A549 treated with DMSO at 1 μM for 4 hours (cell line): ENCODE results near the gene BBS4. TPM values are rescaled to one million over a fixed set of nuclear protein-coding genes. Genes with fewer than 3 reads are reported as not detected.

ENCODE experiments used
- total RNA-seq: library from RNA; stranded (reverse); fragments of 200-300 nt; extraction: Qiagen RNA extraction; gene quantifications from 5 replicates; pipeline ENCODE4 v1.2.3, GENCODE V29; 2022; ENCODE audit warnings: low read depth

BBS4 gene
- 16.5 to 23.4 TPM (median 20.5 TPM) in 5 replicates for total RNA-seq

GRCh38 chr15:72685925-72686794 lies at the start of gene BBS4, which contains the start of gene HIGD2B:
TSS of gene BBS4 (plus strand) at chr15:72686207. CDS start at chr15:72686228, 21 bp downstream.
TSS of gene HIGD2B (minus strand) at chr15:72686182. CDS start at chr15:72676374, 9,808 bp downstream.

GRCh38 chr15:72654397-72654796 lies 31.6 kb upstream of the BBS4 start, which contains the start of gene GOLGA6B:
TSS of gene GOLGA6B (plus strand) at chr15:72654697. CDS start at chr15:72654738, 41 bp downstream.

GRCh38 chr15:72783640-72784455 lies 97.8 kb downstream of the BBS4 start, which contains the start of gene ADPGK:
TSS of gene ADPGK (minus strand) at chr15:72783758. CDS start at chr15:72783691, 67 bp downstream.

Other genes with a start within 250 kb of the BBS4 start
- 50.3 to 92.1 TPM (median 80.4 TPM) in 5 replicates for gene ARIH1, start 211.9 kb upstream of the BBS4 start, total RNA-seq
- 0.06 to 0.09 TPM in 2 of 5 replicates, not detected in the others for gene GOLGA6B, start 31.5 kb upstream of the BBS4 start, total RNA-seq
- 0.09 TPM in 1 of 5 replicates, not detected in the others for gene HIGD2B, start within 50 bp of the BBS4 start, total RNA-seq
- gene ADPGK, start 97.6 kb downstream of the BBS4 start, total RNA-seq, result 68.9 to 84.4 TPM (median 83.2 TPM) in 5 replicates